Smooth muscle cell (in vitro differentiated cells): Measurements from ENCODE around the gene CLDN2. TPM values are rescaled to one million over a fixed set of nuclear protein-coding genes. Genes with fewer than 3 reads are reported as not detected.

Source experiments
- DNase-seq: peaks from one replicate; lab custom pipeline; 2025; ENCODE audit not compliant: unreplicated experiment; lab: John Stamatoyannopoulos, UW
- H2AFZ ChIP-seq: fragments of 200-600 bp; sonication (generic); 2 replicates; pipeline ENCODE4 v1.6.0; 2016; ENCODE audit warnings: antibody characterized with exemption, low read depth, mild to moderate bottlenecking
- H3F3A ChIP-seq: fragments of 200-600 bp; sonication (generic); 2 replicates; pipeline ENCODE4 v1.6.0; 2017; ENCODE audit warnings: antibody characterized with exemption, low read depth
- H3K27ac ChIP-seq: fragments of 200-600 bp; sonication (generic); 2 replicates; pipeline ENCODE4 v1.5.1; 2016; ENCODE audit warnings: low read depth, mild to moderate bottlenecking
- H3K27me3 ChIP-seq: fragments of 200-600 bp; sonication (generic); 2 replicates; pipeline ENCODE4 v1.6.1; 2016; ENCODE audit warnings: low read depth, mild to moderate bottlenecking
- H3K36me3 ChIP-seq: fragments of 200-600 bp; sonication (generic); 2 replicates; pipeline ENCODE4 v1.5.1; 2016; ENCODE audit warnings: low read depth
- H3K4me1 ChIP-seq: fragments of 200-600 bp; sonication (generic); 2 replicates; pipeline ENCODE4 v1.5.1; 2016; ENCODE audit warnings: low read depth
- H3K4me2 ChIP-seq: fragments of 200-600 bp; sonication (generic); 2 replicates; pipeline ENCODE4 v1.6.0; 2016; ENCODE audit warnings: mild to moderate bottlenecking
- H3K4me3 ChIP-seq: fragments of 200-600 bp; sonication (generic); 2 replicates; pipeline ENCODE4 v1.5.1; 2016; ENCODE audit warnings: mild to moderate bottlenecking
- H3K79me2 ChIP-seq: fragments of 200-600 bp; sonication (generic); 2 replicates; pipeline ENCODE4 v1.6.0; 2016; ENCODE audit warnings: low read depth, mild to moderate bottlenecking
- H3K9ac ChIP-seq: fragments of 200-600 bp; sonication (generic); 2 replicates; pipeline ENCODE4 v1.6.0; 2016; ENCODE audit warnings: low read depth
- H3K9me3 ChIP-seq: fragments of 200-600 bp; sonication (generic); replicated peaks from 2 replicates; pipeline ENCODE4 v1.5.1; 2016; ENCODE audit warnings: low read depth
- H4K20me1 ChIP-seq: fragments of 200-600 bp; sonication (generic); 2 replicates; pipeline ENCODE4 v1.6.0; 2016; ENCODE audit warnings: low read depth
- WGBS: methylation state at CpG from one replicate; pipeline ENCODE4 v1.1.7; 2016; ENCODE audit warnings: low lambda C conversion rate; 5-methylcytosine and 5-hydroxymethylcytosine counted together
- polyA plus RNA-seq: library from polyadenylated mRNA; unstranded; fragments of >200 nt; fragmentation: Nextera tagmentation; extraction: Ambion mirVana; gene quantifications from 2 replicates; pipeline ENCODE4 v1.2.1, GENCODE V29; 2016
- total RNA-seq: library from RNA; depleted of rRNA; stranded (reverse); fragments of >200 nt; gene quantifications from 2 replicates; pipeline ENCODE4 v1.2.3, GENCODE V29; 2014
- TF ChIP-seq, protein P1 (sequence below): fragments of 200-600 bp; sonication (generic); IDR thresholded peaks from 2 replicates; pipeline ENCODE4 v1.5.1; 2017; ENCODE audit warnings: borderline replicate concordance, mild to moderate bottlenecking, antibody characterized with exemption; ENCODE audit not compliant: insufficient read depth, poor library complexity, severe bottlenecking

The CLDN2 gene
- total and polyA plus RNA-seq, 2 experiments from 2014 or later: 0.04 to 0.07 TPM

DNA sequence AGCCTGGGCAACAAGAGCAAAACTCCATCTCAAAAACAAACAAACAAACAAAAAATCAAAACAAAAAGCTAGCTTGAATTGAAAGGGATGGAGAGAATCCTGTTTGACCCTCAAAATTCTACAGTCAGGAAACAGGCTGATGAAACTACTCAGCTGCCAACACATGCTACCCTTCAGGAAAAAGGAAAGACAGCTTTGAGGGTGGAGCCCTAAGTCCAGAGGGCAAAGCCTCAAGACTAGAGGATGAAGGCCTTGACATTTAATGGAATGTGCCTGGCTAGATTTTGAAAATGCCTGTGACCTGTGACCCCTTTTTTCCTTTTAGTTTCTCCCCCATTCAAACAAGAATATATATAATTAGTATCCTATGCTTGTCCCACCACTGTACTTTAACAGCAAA is 52.7 kb downstream of the CLDN2 start:
- no peak overlapping the region for H2AFZ ChIP-seq
- H3K27ac ChIP-seq: no peak overlapping the region
- H3K9me3 ChIP-seq: no peaks in the 10 kb centered on the region
- no peak overlapping the region for H3K9ac ChIP-seq
- H3K79me2 ChIP-seq: no peaks in the 10 kb centered on the region
- H3F3A ChIP-seq: no peaks in the 10 kb centered on the region
- no peak for DNase-seq
- no peaks in the 10 kb centered on the region for H4K20me1 ChIP-seq
- no peak overlapping the region for H3K4me3 ChIP-seq
- H3K4me2 ChIP-seq: no peak overlapping the region
- no peaks in the 10 kb centered on the region for H3K36me3 ChIP-seq
- TF ChIP-seq, protein P1, sequence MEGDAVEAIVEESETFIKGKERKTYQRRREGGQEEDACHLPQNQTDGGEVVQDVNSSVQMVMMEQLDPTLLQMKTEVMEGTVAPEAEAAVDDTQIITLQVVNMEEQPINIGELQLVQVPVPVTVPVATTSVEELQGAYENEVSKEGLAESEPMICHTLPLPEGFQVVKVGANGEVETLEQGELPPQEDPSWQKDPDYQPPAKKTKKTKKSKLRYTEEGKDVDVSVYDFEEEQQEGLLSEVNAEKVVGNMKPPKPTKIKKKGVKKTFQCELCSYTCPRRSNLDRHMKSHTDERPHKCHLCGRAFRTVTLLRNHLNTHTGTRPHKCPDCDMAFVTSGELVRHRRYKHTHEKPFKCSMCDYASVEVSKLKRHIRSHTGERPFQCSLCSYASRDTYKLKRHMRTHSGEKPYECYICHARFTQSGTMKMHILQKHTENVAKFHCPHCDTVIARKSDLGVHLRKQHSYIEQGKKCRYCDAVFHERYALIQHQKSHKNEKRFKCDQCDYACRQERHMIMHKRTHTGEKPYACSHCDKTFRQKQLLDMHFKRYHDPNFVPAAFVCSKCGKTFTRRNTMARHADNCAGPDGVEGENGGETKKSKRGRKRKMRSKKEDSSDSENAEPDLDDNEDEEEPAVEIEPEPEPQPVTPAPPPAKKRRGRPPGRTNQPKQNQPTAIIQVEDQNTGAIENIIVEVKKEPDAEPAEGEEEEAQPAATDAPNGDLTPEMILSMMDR: no peak
- no peaks in the 10 kb centered on the region for H3K27me3 ChIP-seq
- no peaks in the 10 kb centered on the region for H3K4me1 ChIP-seq

DNA sequence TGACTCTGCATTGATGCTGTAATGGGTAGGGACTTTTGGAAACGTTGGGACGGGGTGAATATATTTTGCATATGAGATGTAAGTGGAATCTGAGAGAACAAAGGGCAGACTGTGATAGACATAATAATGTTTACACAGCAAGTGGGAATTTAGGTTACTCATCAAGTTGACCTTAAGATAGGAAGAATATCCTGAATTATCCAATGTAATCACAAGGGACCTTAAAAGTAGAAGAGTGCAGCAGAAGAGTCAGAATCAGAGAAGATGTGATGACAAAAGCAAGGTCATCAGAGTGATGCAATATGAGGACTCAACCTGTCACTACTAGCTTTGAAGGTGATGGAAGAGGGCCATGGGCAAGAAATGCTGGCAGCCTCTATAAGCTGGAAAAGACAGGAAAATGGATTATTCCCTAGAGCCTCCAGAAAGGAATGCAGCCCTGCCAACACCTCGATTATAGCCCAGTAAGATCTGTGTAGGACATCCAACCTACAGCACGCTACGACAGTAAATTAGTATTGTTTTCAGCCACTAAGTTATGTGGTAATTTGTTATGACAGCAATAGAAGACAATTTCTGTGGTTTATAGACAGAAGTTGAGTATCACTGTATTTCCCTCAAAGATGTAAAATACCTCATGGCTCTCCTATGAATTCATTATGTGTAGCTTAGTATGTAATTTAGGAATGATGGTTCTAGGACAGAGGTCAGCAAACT is 53.4 kb downstream of the CLDN2 start:
- H3K4me3 ChIP-seq: no peak overlapping the region
- peaks cover 2% of the 10 kb centered on the region for H3K36me3 ChIP-seq
- no peak overlapping the region for H3K27ac ChIP-seq
- no peaks in the 10 kb centered on the region for H4K20me1 ChIP-seq
- WGBS: 62% methylated on average over 5 of the region's 5 CpGs
- H3K9me3 ChIP-seq: no peaks in the 10 kb centered on the region
- H2AFZ ChIP-seq: no peak overlapping the region
- no peaks in the 10 kb centered on the region for H3K79me2 ChIP-seq
- DNase-seq: no peak
- TF ChIP-seq, protein P1: no peak
- H3K4me1 ChIP-seq: no peaks in the 10 kb centered on the region
- no peaks in the 10 kb centered on the region for H3K27me3 ChIP-seq
- H3K4me2 ChIP-seq: no peak overlapping the region
- no peaks in the 10 kb centered on the region for H3F3A ChIP-seq
- H3K9ac ChIP-seq: no peak overlapping the region

DNA sequence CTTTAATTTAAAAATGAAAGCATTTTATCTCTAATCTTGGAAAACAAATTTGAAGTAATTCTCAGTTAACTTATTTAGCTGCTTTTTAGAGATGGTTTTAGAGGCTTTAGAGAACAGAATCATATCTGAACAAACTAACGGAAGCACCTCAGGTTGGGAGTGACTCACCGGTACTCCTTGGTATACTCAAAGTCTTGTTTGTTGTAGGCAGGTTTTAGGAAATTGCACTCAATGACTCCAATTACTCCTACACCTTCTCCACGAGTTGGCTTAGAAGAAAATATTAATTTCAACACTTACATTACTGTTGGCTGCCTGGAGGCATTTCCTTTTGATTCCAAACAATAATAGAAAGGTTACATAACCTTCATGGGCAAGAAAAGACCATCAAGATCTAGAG is 56.2 kb downstream of the CLDN2 start:
- Histone ChIP-seq H3K9ac (no peak overlapping the region), H3K9me3 (no peaks in the 10 kb centered on the region), H4K20me1 (no peaks in the 10 kb centered on the region), H3K27me3 (no peaks in the 10 kb centered on the region), H2AFZ (no peak overlapping the region), H3K4me2 (no peak overlapping the region), H3K27ac (no peak overlapping the region), H3K79me2 (no peaks in the 10 kb centered on the region), H3K4me3 (no peak overlapping the region), H3F3A (no peaks in the 10 kb centered on the region), H3K36me3 (peaks cover 5% of the 10 kb centered on the region), H3K4me1 (no peaks in the 10 kb centered on the region)
- TF ChIP-seq, protein P1: no peak
- WGBS: 69% methylated on average over 3 of the region's 3 CpGs
- no peak for DNase-seq

Other genes with a start within 250 kb of the CLDN2 start
- 22.2 and 26.7 TPM in 2 replicates for gene RNF128, start 193.7 kb upstream of the CLDN2 start, total RNA-seq
- gene RNF128, start 193.7 kb upstream of the CLDN2 start, polyA plus RNA-seq: 13.2 and 13.6 TPM in 2 replicates
- gene TBC1D8B, start 117.7 kb upstream of the CLDN2 start, total RNA-seq: 15.1 and 21.8 TPM in 2 replicates
- gene TBC1D8B, start 117.7 kb upstream of the CLDN2 start, polyA plus RNA-seq: 6.1 and 9.2 TPM in 2 replicates
- not detected in 2 replicates for gene RIPPLY1, start 17.1 kb upstream of the CLDN2 start, total RNA-seq
- gene RIPPLY1, start 17.1 kb upstream of the CLDN2 start, polyA plus RNA-seq: not detected in 2 replicates
- gene MORC4, start 79.8 kb downstream of the CLDN2 start, total RNA-seq: 33.8 and 38.6 TPM in 2 replicates
- gene MORC4, start 79.8 kb downstream of the CLDN2 start, polyA plus RNA-seq: 22.9 and 27.1 TPM in 2 replicates
- 12.1 TPM in 2 replicates for gene RBM41, start 198.4 kb downstream of the CLDN2 start, total RNA-seq
- gene RBM41, start 198.4 kb downstream of the CLDN2 start, polyA plus RNA-seq: 6.5 and 13.8 TPM in 2 replicates